ENCODE results near the gene ENTR1.
A peak's percentile ranks its signal among the peaks of the same experiment; 100 is the strongest.

ENTR1 gene

DNA sequence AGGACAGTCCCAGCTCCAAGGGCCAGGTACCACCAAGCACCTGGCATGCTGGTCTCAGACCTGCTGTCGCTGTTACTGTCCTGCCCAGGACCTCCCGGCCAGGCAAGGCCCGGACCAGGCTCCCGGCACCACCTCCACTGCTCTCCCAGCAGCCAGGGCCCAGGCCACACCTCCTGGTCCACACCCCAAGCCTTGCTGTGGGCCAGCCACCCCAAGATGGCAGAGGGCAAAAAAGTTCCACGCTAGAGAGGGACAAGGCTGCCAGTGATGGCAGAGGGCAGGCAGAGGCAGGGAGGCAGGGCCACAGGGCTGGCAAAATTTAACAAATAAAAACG is 48.0 kb downstream of the ENTR1 start:
- Histone ChIP-seq H3K27me3 (ENCODE audit: control insufficient read depth, low read length) (no peaks in the 10 kb centered on the region), H3K9me3 (ENCODE audit: control insufficient read depth, insufficient read depth, low read length) (no peaks in the 10 kb centered on the region), H3K4me1 (ENCODE audit: control insufficient read depth, low read length) (peaks cover 18% of the 10 kb centered on the region), H3K79me2 (ENCODE audit: control insufficient read depth, low read length) (peaks cover 5% of the 10 kb centered on the region; the same call in 1 of the 2 replicates), H3K36me3 (ENCODE audit: control insufficient read depth, low read length) (no peaks in the 10 kb centered on the region), H4K20me1 (ENCODE audit: control insufficient read depth, insufficient read depth, low read depth, low read length) (no peaks in the 10 kb centered on the region), H3K4me2 (ENCODE audit: low read length) (peak overlapping the region; percentile 73), H3K27ac (ENCODE audit: low read depth, low read length) (no peak overlapping the region), H3K4me3 (ENCODE audit: low read length) (peak overlapping the region; percentile 82), H3K9me2 (replicated peaks; ENCODE audit: control insufficient read depth, low read length) (no peaks in the 10 kb centered on the region), H3F3A (ENCODE audit: control insufficient read depth, insufficient read depth) (no peaks in the 10 kb centered on the region)
- TF ChIP-seq, protein P1, sequence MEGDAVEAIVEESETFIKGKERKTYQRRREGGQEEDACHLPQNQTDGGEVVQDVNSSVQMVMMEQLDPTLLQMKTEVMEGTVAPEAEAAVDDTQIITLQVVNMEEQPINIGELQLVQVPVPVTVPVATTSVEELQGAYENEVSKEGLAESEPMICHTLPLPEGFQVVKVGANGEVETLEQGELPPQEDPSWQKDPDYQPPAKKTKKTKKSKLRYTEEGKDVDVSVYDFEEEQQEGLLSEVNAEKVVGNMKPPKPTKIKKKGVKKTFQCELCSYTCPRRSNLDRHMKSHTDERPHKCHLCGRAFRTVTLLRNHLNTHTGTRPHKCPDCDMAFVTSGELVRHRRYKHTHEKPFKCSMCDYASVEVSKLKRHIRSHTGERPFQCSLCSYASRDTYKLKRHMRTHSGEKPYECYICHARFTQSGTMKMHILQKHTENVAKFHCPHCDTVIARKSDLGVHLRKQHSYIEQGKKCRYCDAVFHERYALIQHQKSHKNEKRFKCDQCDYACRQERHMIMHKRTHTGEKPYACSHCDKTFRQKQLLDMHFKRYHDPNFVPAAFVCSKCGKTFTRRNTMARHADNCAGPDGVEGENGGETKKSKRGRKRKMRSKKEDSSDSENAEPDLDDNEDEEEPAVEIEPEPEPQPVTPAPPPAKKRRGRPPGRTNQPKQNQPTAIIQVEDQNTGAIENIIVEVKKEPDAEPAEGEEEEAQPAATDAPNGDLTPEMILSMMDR (IDR thresholded peaks at IDR 0.05; ENCODE audit: low read depth, low read length, poor library complexity, severe bottlenecking) = no peak
- TF ChIP-seq EZH2phosphoT487 (IDR thresholded peaks at IDR 0.05; ENCODE audit: borderline replicate concordance, low read length) = no peak

DNA sequence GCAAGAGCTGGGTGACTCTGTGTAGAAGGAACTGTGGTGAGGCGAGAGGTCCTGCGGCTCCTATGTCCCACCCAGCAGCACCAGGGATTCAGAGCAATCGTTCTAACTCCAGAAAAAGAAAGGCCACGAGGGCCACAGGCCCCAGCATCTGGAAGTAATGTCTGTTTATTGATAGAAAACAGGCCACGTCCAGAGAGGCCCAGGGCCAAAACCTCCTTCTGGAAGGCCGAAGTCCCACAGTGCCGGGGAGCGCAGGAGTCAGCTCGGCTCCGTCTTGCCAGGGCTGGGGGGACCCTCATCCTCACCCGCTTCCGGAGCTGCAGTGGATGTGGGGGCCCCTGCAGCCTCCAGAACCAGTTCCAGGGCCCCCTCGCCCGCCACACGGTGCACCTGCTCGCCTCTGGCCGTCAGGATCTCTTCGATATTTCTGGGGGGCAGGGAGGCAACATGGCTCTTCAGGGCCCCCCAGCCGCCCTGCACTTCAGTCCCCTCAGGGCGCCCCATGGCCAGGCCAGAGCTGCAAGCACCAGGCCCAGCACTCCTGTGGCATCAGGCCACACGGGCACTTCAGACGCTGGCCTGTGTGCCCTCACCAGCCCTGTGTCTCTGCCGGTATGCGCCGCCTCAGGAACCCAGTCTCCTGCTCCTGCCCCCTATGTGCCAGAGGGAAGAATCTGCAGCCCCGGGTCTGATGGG is 48.5 kb downstream of the ENTR1 start:
- H4K20me1 ChIP-seq (ENCODE audit: control insufficient read depth, insufficient read depth, low read depth, low read length) = no peaks in the 10 kb centered on the region
- H3K4me3 ChIP-seq (ENCODE audit: low read length) = no peak overlapping the region
- H3K27ac ChIP-seq (ENCODE audit: low read depth, low read length) = no peak overlapping the region
- H3K79me2 ChIP-seq (ENCODE audit: control insufficient read depth, low read length) = peaks cover 5% of the 10 kb centered on the region; the same call in 1 of the 2 replicates
- no peaks in the 10 kb centered on the region for H3K36me3 ChIP-seq (ENCODE audit: control insufficient read depth, low read length)
- H3F3A ChIP-seq (ENCODE audit: control insufficient read depth, insufficient read depth) = no peaks in the 10 kb centered on the region
- H3K9me3 ChIP-seq (ENCODE audit: control insufficient read depth, insufficient read depth, low read length) = no peaks in the 10 kb centered on the region
- no peak overlapping the region for H3K4me2 ChIP-seq (ENCODE audit: low read length)
- no peaks in the 10 kb centered on the region for H3K9me2 ChIP-seq (replicated peaks; ENCODE audit: control insufficient read depth, low read length)
- peaks cover 18% of the 10 kb centered on the region for H3K4me1 ChIP-seq (ENCODE audit: control insufficient read depth, low read length)
- H3K27me3 ChIP-seq (ENCODE audit: control insufficient read depth, low read length) = no peaks in the 10 kb centered on the region
- TF ChIP-seq EZH2phosphoT487 (IDR thresholded peaks at IDR 0.05; ENCODE audit: borderline replicate concordance, low read length) = no peak
- TF ChIP-seq, protein P1 (IDR thresholded peaks at IDR 0.05; ENCODE audit: low read depth, low read length, poor library complexity, severe bottlenecking) = no peak

DNA sequence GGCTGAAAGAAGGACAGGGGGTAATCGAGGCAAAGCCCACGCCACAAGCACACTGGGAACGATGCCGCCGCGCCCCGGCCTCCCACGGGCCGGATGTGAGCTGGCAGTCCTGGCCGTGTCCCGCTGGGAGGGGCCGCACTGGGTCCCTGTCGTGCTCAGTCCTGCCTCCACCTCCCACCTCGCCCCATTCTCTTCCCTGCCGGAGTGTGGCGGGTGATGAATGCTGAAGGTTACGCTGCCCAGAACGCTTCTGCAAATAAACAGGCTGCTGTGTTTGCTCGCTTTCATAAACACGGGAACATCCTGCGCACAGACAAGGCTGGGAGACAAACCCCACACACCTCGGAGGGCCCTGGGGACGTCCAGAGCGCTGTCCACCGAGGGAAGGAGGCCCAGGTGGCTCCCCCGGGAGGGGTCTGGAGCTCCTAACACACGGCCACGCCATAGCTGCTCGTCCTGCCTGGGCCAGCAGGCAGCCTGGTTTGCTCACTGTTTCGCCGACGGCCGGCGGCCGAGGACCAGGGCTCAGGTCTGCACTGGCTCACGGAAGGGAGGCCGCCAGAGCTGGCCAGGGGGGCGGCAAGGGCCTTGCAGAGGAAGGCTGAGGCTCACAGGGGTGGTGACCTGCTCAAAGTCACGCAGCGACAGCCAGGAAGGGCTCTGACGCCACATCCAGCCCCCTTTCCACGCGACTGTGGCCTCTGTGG is 49.2 kb downstream of the ENTR1 start:
- TF ChIP-seq EZH2phosphoT487 (IDR thresholded peaks at IDR 0.05; ENCODE audit: borderline replicate concordance, low read length) = no peak
- TF ChIP-seq, protein P1 (IDR thresholded peaks at IDR 0.05; ENCODE audit: low read depth, low read length, poor library complexity, severe bottlenecking) = no peak
- Histone ChIP-seq H3K4me3 (ENCODE audit: low read length) (no peak overlapping the region), H3K36me3 (ENCODE audit: control insufficient read depth, low read length) (no peaks in the 10 kb centered on the region), H3K27me3 (ENCODE audit: control insufficient read depth, low read length) (no peaks in the 10 kb centered on the region), H3K4me2 (ENCODE audit: low read length) (no peak overlapping the region), H3K4me1 (ENCODE audit: control insufficient read depth, low read length) (peaks cover 18% of the 10 kb centered on the region), H3F3A (ENCODE audit: control insufficient read depth, insufficient read depth) (no peaks in the 10 kb centered on the region), H3K9me2 (replicated peaks; ENCODE audit: control insufficient read depth, low read length) (no peaks in the 10 kb centered on the region), H3K79me2 (ENCODE audit: control insufficient read depth, low read length) (peaks cover 5% of the 10 kb centered on the region; the same call in 1 of the 2 replicates), H3K27ac (ENCODE audit: low read depth, low read length) (no peak overlapping the region), H3K9me3 (ENCODE audit: control insufficient read depth, insufficient read depth, low read length) (no peaks in the 10 kb centered on the region), H4K20me1 (ENCODE audit: control insufficient read depth, insufficient read depth, low read depth, low read length) (no peaks in the 10 kb centered on the region)

Data from DOHH2 (cell line).